ENCODE measurements around the gene HOXB6. TPM values are rescaled to one million over a fixed set of nuclear protein-coding genes. Genes with fewer than 3 reads are reported as not detected.
A peak's percentile ranks its signal among the peaks of the same experiment; 100 is the strongest.

HOXB6 gene
- total RNA-seq, 1 experiment from 2014 or later = 196 TPM

GRCh38 chr17:48615963-48616716 is 11.4 kb upstream of the HOXB6 start:
- ChIA-PET CTCF (interaction anchor here (1.4 to 1.9 kb wide), 3 partner anchors 17 to 280 kb away, joined by 3 to 8 read pairs (median 3); no protein-coding TSS in a partner anchor), POLR2A (interaction anchor here (0.5 to 2.4 kb wide), 8 partner anchors 9 to 352 kb away, joined by 3 to 13 read pairs (median 4); partner anchors contain the start of gene HOXB6)
- H3K4me1 ChIP-seq (ENCODE audit: control insufficient read depth, insufficient read depth, low read length) = peaks cover 47% of the 10 kb centered on the region
- no peaks in the 10 kb centered on the region for H3K27me3 ChIP-seq (ENCODE audit: control insufficient read depth, insufficient read depth, low read length)
- DNase-seq (ENCODE audit: low read depth, low spot score) (no peak), ATAC-seq (0 out of 2 replicates have a peak, but pooled peaks have one; percentile 5)
- no TSS peak for BruUV-seq (replicated peaks)
- no peaks in the 10 kb centered on the region; the same call in 1 of the 2 replicates for H3K36me3 ChIP-seq (ENCODE audit: control insufficient read depth, insufficient read depth, low read length)
- in situ Hi-C loops (cut with HindIII; ENCODE audit: low pct_unique_long_range_greater_than_20kb, low sequenced_read_pairs) (loop anchor here (5.0 kb wide), 1 partner anchor 59 kb away; no protein-coding TSS in a partner anchor), intact Hi-C loops (cut with micrococcal nuclease; ENCODE audit: unreplicated experiment) (loop anchor here (5.0 to 10.0 kb wide), 2 partner anchors 354 to 591 kb away; no protein-coding TSS in a partner anchor)
- H3K9me3 ChIP-seq (ENCODE audit: control insufficient read depth, insufficient read depth, low read depth, low read length) = no peaks in the 10 kb centered on the region
- H3K27ac ChIP-seq (ENCODE audit: low read length) = peak overlapping the region; percentile 99
- no peak; the same call in 1 of the 2 replicates for TF ChIP-seq POLR2AphosphoS5 (IDR thresholded peaks at IDR 0.05; ENCODE audit: low read depth, low read length)
- TF ChIP-seq, protein P1, sequence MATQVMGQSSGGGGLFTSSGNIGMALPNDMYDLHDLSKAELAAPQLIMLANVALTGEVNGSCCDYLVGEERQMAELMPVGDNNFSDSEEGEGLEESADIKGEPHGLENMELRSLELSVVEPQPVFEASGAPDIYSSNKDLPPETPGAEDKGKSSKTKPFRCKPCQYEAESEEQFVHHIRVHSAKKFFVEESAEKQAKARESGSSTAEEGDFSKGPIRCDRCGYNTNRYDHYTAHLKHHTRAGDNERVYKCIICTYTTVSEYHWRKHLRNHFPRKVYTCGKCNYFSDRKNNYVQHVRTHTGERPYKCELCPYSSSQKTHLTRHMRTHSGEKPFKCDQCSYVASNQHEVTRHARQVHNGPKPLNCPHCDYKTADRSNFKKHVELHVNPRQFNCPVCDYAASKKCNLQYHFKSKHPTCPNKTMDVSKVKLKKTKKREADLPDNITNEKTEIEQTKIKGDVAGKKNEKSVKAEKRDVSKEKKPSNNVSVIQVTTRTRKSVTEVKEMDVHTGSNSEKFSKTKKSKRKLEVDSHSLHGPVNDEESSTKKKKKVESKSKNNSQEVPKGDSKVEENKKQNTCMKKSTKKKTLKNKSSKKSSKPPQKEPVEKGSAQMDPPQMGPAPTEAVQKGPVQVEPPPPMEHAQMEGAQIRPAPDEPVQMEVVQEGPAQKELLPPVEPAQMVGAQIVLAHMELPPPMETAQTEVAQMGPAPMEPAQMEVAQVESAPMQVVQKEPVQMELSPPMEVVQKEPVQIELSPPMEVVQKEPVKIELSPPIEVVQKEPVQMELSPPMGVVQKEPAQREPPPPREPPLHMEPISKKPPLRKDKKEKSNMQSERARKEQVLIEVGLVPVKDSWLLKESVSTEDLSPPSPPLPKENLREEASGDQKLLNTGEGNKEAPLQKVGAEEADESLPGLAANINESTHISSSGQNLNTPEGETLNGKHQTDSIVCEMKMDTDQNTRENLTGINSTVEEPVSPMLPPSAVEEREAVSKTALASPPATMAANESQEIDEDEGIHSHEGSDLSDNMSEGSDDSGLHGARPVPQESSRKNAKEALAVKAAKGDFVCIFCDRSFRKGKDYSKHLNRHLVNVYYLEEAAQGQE (IDR thresholded peaks at IDR 0.05; ENCODE audit: insufficient read depth in 1 of 2, low read depth in 2 of 2, low read length in 1 of 2) = no peak
- 0 out of 2 replicates have a peak, but pooled peaks have one; percentile 16 for TF ChIP-seq SIN3A (IDR thresholded peaks at IDR 0.05; ENCODE audit: borderline replicate concordance, insufficient read depth, low read depth, low read length)
- TF ChIP-seq TCF7L2 (IDR thresholded peaks at IDR 0.05; ENCODE audit: low read depth, low read length) = peak; percentile 83
- peak overlapping the region; percentile 68 to 71 for H3K4me3 ChIP-seq (ENCODE audit: low read depth in 2 of 2, low read length in 2 of 2)

DNA sequence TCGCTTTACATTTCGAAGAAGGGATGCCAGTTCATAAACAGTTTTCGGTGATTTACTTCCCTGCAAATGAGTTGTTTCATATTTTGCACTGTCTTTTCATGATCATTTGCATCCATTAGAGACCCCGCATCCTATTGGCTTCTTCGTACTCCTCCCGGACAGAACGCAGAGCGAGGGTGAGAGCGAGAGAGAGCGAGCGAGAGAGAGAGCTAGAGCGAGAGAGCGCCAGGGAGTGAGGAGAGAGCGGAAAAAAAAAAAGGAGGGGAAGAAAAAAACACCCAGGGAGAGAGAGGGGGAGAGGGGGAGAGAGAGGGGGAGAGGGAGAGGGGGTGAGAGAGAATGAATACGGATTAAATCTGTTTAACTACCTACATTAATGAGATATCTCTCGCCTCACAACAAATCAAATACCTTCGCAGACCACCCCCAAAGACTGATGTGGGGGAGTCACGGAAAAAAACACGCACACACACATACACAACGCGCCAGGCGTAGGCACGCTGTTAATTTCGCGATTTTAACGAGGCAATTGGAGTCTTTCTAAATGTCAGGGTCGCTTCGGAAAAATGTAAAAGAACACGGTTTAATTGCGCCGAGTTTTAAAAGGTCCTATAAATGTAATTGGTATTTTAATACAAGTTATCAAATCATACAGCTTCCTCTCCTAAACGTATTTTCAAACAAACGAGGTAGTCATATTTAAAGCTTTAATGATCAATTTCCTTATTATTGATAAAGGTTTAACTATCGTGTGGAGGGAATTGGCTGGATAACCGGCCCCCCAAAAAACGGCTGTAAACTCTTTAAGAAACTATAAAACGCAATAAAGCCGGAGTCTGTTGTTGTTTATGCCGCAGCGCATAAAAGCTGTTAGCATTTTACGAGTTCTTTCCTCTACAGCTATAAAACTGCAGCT is 10.5 kb upstream of the HOXB6 start, which contains the start of gene HOXB8:
Gene HOXB8, minus strand, starts transcription at position 246 of the 916 bp plus-strand sequence. CDS start 588 bp downstream, outside the sequence.
- intact Hi-C loops (cut with micrococcal nuclease; ENCODE audit: unreplicated experiment) (loop anchor here (5.0 to 10.0 kb wide), 2 partner anchors 353 to 591 kb away; no protein-coding TSS in a partner anchor), in situ Hi-C loops (cut with HindIII; ENCODE audit: low pct_unique_long_range_greater_than_20kb, low sequenced_read_pairs) (loop anchor here (5.0 kb wide), 1 partner anchor 58 kb away; no protein-coding TSS in a partner anchor)
- H3K27me3 ChIP-seq (ENCODE audit: control insufficient read depth, insufficient read depth, low read length) = no peaks in the 10 kb centered on the region
- ATAC-seq (no peak), DNase-seq (ENCODE audit: low read depth, low spot score) (no peak)
- ChIA-PET POLR2A (interaction anchor here (0.6 to 2.4 kb wide), 9 partner anchors 9 to 352 kb away, joined by 3 to 13 read pairs (median 4); partner anchors contain the start of gene HOXB6), CTCF (interaction anchor here (0.9 to 1.9 kb wide), 4 partner anchors 24 to 356 kb away, joined by 3 to 8 read pairs (median 4); no protein-coding TSS in a partner anchor)
- BruUV-seq (replicated peaks) = TSS peak; percentile 75
- peak within 1 kb of the TSS; percentile 68 to 71 for H3K4me3 ChIP-seq (ENCODE audit: low read depth in 2 of 2, low read length in 2 of 2)
- TF ChIP-seq POLR2AphosphoS5 (IDR thresholded peaks at IDR 0.05; ENCODE audit: low read depth, low read length) = peak; percentile 69
- peak; percentile 78 for TF ChIP-seq SIN3A (IDR thresholded peaks at IDR 0.05; ENCODE audit: borderline replicate concordance, insufficient read depth, low read depth, low read length)
- TF ChIP-seq TCF7L2 (IDR thresholded peaks at IDR 0.05; ENCODE audit: low read depth, low read length) = peak; percentile 100
- TF ChIP-seq, protein P2, sequence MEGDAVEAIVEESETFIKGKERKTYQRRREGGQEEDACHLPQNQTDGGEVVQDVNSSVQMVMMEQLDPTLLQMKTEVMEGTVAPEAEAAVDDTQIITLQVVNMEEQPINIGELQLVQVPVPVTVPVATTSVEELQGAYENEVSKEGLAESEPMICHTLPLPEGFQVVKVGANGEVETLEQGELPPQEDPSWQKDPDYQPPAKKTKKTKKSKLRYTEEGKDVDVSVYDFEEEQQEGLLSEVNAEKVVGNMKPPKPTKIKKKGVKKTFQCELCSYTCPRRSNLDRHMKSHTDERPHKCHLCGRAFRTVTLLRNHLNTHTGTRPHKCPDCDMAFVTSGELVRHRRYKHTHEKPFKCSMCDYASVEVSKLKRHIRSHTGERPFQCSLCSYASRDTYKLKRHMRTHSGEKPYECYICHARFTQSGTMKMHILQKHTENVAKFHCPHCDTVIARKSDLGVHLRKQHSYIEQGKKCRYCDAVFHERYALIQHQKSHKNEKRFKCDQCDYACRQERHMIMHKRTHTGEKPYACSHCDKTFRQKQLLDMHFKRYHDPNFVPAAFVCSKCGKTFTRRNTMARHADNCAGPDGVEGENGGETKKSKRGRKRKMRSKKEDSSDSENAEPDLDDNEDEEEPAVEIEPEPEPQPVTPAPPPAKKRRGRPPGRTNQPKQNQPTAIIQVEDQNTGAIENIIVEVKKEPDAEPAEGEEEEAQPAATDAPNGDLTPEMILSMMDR (IDR thresholded peaks at IDR 0.05) = no peak
- peak within 1 kb of the TSS; percentile 99 for H3K27ac ChIP-seq (ENCODE audit: low read length)
- peaks cover 44% of the 10 kb centered on the region for H3K4me1 ChIP-seq (ENCODE audit: control insufficient read depth, insufficient read depth, low read length)
- no peaks in the 10 kb centered on the region for H3K9me3 ChIP-seq (ENCODE audit: control insufficient read depth, insufficient read depth, low read depth, low read length)
- H3K36me3 ChIP-seq (ENCODE audit: control insufficient read depth, insufficient read depth, low read length) = no peaks in the 10 kb centered on the region; the same call in 1 of the 2 replicates
